PC-9 (cell line): ENCODE measurements around the gene CPSF4. TPM values are rescaled to one million over a fixed set of nuclear protein-coding genes. Genes with fewer than 3 reads are reported as not detected.
"Not testable (repeated sequence)": the region's sequence is repeated elsewhere in the genome, so short reads cannot be mapped to it uniquely, and the experiment has no call there.

ENCODE experiments used
- BruUV-seq: library from RNA; stranded (reverse); fragments of 400-500 nt; replicated peaks from 2 replicates; lab custom pipeline; 2021; lab: Mats Ljungman, UMichigan
- CTCF ChIA-PET: fragments of 300-600 bp; sonication (Branson Sonifier 250); formaldehyde crosslinking; loops from one replicate; lab custom pipeline; 2022; ENCODE audit warnings: antibody characterized with exemption; lab: Charles Lee
- POLR2A ChIA-PET: fragments of 300-600 bp; sonication (Branson Sonifier 250); formaldehyde crosslinking; loops from one replicate; lab custom pipeline; 2022; ENCODE audit warnings: antibody characterized with exemption; ENCODE audit not compliant: unreplicated experiment; lab: Charles Lee
- DNase-seq, 2 experiments: peaks; one replicate each; pipeline versions ENCODE4 v3.0.0 to v3.0.0-alpha.2; 2015 to 2022; ENCODE audit warnings: mixed read lengths in 1 of 2
- H2AFZ ChIP-seq: fragments of 200-600 bp; sonication (generic); 2 replicates; pipeline ENCODE4 v1.8.1; 2017; ENCODE audit warnings: antibody characterized with exemption
- H3F3A ChIP-seq: fragments of 200-600 bp; sonication (generic); 2 replicates; pipeline ENCODE4 v1.8.1; 2017; ENCODE audit warnings: antibody characterized with exemption, mild to moderate bottlenecking, low read depth; ENCODE audit not compliant: insufficient read depth
- H3K27ac ChIP-seq: fragments of 200-600 bp; sonication (generic); 2 replicates; pipeline ENCODE4 v1.6.1; 2016; ENCODE audit warnings: mixed run types
- H3K27me3 ChIP-seq: fragments of 200-600 bp; sonication (generic); 2 replicates; pipeline ENCODE4 v1.6.1; 2016; ENCODE audit warnings: low read depth, mixed run types; ENCODE audit not compliant: insufficient read depth
- H3K36me3 ChIP-seq: fragments of 200-600 bp; sonication (generic); 2 replicates; pipeline ENCODE4 v1.6.1; 2016; ENCODE audit warnings: low read depth, mixed run types
- H3K4me1 ChIP-seq: fragments of 200-600 bp; sonication (generic); replicated peaks from 2 replicates; pipeline ENCODE4 v1.6.1; 2016; ENCODE audit warnings: mixed run types; ENCODE audit not compliant: insufficient read depth
- H3K4me2 ChIP-seq: fragments of 200-600 bp; sonication (generic); 2 replicates; pipeline ENCODE4 v1.6.1; 2017; ENCODE audit warnings: mixed run types
- H3K4me3 ChIP-seq: fragments of 200-600 bp; sonication (generic); 2 replicates; pipeline ENCODE4 v1.6.1; 2016; ENCODE audit warnings: mixed run types
- H3K79me2 ChIP-seq: fragments of 200-600 bp; sonication (generic); 2 replicates; pipeline ENCODE4 v1.6.1; 2017; ENCODE audit warnings: low read depth, mixed run types
- H3K9me2 ChIP-seq: fragments of 200-600 bp; sonication (generic); 2 replicates; pipeline ENCODE4 v1.8.1; 2017; ENCODE audit warnings: mild to moderate bottlenecking; ENCODE audit not compliant: insufficient read depth
- H3K9me3 ChIP-seq: fragments of 200-600 bp; sonication (generic); 2 replicates; pipeline ENCODE4 v1.8.1; 2016; ENCODE audit warnings: low read depth; ENCODE audit not compliant: insufficient read depth
- H4K20me1 ChIP-seq: fragments of 200-600 bp; sonication (generic); 2 replicates; pipeline ENCODE4 v1.8.1; 2017; ENCODE audit not compliant: insufficient read depth
- CTCF ChIP-seq: fragments of 200-600 bp; sonication (generic); conservative IDR thresholded peaks from 2 replicates; pipeline ENCODE4 v1.6.1; 2017; ENCODE audit warnings: mixed run types, antibody characterized with exemption, mild to moderate bottlenecking, moderate library complexity
- EZH2 ChIP-seq: fragments of 200-600 bp; sonication (generic); IDR thresholded peaks from 2 replicates; pipeline ENCODE4 v1.8.0; 2017; ENCODE audit warnings: antibody characterized with exemption, low read depth
- intact Hi-C: fragments of 100-400 bp; cut with micrococcal nuclease; formaldehyde crosslinking; loops from one replicate; pipeline ENCODE4 v1.10.0; 2022; ENCODE audit not compliant: unreplicated experiment
- total RNA-seq: library from RNA; stranded (reverse); gene quantifications from 2 replicates; pipeline ENCODE4 v1.2.3, GENCODE V29; 2021

The CPSF4 gene
- total RNA-seq, 1 experiment from 2014 or later, result 69.0 TPM

DNA sequence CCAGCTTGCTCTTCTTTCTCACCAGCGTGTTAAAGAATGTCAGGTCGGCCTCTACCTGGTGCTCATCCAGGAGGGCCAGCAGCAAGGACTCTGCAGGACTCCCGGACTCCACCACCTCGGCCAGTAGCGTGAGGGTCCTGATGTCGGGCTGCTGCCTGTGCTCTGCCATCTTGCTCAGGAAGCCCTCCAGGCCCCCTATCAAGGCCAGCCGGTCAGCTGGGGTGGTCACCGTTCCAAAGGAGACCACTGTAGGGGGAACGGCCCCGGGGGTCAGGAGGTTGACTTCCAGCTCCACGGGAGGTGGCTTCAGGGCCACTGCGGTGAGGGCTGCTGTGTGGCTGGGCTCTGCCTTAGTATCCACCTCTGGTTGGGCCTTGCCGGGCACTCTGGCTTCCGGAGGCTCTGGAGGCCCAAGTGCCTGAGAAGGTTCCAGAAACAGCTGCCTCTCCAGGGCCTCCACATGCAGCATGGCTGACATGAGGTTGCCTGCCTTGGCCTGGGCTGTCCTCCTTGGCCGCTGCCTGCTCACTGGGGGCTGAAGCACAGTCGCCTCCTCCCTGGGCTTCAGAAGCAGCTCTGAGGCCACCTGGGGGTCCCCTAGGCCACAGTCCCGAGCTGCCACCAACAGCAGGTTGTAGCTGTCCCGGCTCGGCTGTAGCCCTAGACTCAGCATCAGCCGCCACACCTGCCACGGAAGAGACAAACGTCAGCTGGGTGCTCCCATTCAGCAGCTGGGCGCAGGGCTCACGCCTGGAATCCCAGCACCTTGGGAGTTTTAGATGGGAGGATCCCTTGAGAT lies 13.6 kb upstream of the CPSF4 start:
- peaks cover 12% of the 10 kb centered on the region; the same call in 1 of the 2 replicates for H3F3A ChIP-seq
- H3K4me1 ChIP-seq, result no peaks in the 10 kb centered on the region
- no peaks in the 10 kb centered on the region for H3K79me2 ChIP-seq
- intact Hi-C loops, result no loop called here
- POLR2A ChIA-PET, result no interaction called here
- H3K27ac ChIP-seq, result no peak overlapping the region
- no TSS peak for BruUV-seq
- H3K27me3 ChIP-seq, result no peaks in the 10 kb centered on the region
- CTCF ChIA-PET, result no interaction called here
- H2AFZ ChIP-seq, result no peak overlapping the region
- DNase-seq, result no peak
- no peaks in the 10 kb centered on the region for H3K9me3 ChIP-seq
- no peak overlapping the region for H3K4me2 ChIP-seq
- H3K9me2 ChIP-seq, result no peaks in the 10 kb centered on the region
- no peaks in the 10 kb centered on the region for H4K20me1 ChIP-seq
- no peak overlapping the region for H3K4me3 ChIP-seq
- no peaks in the 10 kb centered on the region for H3K36me3 ChIP-seq
- TF ChIP-seq CTCF, result no peak
- no peak for TF ChIP-seq EZH2

DNA sequence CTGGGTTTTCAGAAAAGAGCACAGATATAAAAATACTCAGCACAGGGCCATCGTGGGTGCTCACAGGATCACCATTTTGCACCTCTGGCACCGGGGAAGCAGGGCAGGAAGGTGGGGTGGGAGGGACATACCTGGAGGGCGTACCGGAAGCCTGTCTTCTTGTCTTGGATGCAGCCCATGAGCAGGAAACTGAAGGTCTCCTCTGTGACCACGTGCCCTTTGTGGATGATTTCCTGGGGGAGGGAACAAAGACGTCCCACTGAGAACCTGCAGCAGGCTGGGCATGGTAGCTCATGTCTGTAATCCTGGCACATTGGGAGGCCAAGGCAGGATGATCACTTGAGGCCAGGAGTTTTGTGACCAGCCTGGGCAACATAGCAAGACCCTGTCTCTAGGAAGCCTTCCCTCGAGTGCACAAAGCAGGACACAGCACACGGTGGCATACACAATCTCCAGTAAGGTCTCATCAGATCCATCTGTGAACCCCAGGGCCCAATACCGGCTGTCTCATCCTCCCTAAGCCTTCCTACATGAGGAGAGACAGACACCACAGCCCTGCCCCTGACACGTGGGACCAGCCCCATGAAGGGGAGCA lies 9.7 kb upstream of the CPSF4 start:
- Histone ChIP-seq H3K4me2 (no peak overlapping the region), H4K20me1 (no peaks in the 10 kb centered on the region), H3K4me3 (no peak overlapping the region), H3K9me2 (no peaks in the 10 kb centered on the region), H3K27ac (no peak overlapping the region), H3K9me3 (no peaks in the 10 kb centered on the region), H3K36me3 (no peaks in the 10 kb centered on the region), H2AFZ (no peak overlapping the region), H3K27me3 (no peaks in the 10 kb centered on the region), H3K79me2 (no peaks in the 10 kb centered on the region), H3F3A (no peaks in the 10 kb centered on the region), H3K4me1 (no peaks in the 10 kb centered on the region)
- no peak for DNase-seq
- intact Hi-C loops, result no loop called here
- ChIA-PET CTCF (no interaction called here), POLR2A (no interaction called here)
- BruUV-seq, result no TSS peak
- no peak for TF ChIP-seq EZH2
- no peak for TF ChIP-seq CTCF

DNA sequence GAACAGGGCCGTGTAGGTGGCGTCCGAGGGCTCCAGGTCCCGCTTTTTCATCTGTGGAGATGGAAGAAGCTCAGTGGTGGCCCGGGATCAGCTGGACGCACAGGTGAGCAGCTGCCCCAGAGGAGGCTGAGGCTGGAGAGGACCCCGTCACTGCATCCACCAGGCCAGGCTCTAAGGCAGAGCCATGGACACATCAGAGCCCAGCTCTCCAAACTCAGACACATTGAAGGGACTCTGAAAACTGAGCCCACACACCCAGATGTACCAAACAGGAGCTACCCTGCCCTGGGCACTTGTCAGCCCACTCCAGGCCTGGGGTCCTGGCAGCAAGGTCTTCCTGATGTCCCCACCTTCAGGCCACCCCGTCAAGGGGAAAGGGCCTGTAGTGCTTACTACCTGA lies 9.0 kb upstream of the CPSF4 start:
- CTCF ChIA-PET, result no interaction called here

DNA sequence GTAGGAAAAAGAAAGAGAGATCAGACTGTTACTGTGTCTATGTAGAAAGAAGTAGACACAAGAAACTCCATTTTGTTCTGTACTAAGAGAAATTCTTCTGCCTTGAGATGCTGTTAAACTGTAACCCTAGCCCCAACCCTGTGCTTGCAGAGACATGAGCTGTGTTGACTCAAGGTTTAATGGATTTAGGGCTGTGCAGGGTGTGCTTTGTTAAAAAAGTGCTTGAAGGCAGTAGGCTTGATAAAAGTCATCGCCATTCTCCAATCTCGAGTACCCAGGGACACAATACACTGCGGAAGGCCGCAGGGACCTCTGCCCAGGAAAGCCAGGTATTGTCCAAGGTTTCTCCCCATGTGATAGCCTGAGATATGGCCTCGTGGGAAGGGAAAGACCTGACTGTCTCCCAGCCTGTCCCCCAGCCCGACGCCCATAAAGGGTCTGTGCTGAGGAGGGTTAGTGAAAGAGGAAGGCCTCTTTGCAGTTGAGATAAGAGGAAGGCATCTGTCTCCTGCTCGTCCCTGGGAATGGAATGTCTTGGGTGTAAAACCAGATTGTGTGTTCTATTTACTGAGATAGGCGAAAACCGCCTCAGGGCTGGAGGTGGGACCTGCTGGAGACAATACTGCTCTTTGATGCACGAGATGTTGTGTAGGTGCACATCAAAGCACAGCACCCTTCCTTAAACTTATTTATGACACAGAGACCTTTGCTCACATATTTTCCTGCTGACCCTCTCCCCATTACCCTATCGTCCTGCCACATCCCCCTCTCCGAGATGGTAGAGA lies 6.8 kb upstream of the CPSF4 start:
- CTCF ChIA-PET, H3K27ac ChIP-seq, H4K20me1 ChIP-seq, H3K79me2 ChIP-seq, H3K9me3 ChIP-seq, POLR2A ChIA-PET, BruUV-seq, H3K27me3 ChIP-seq, H3K4me2 ChIP-seq, H3K4me1 ChIP-seq, H3F3A ChIP-seq, H2AFZ ChIP-seq, H3K36me3 ChIP-seq, H3K4me3 ChIP-seq, intact Hi-C loops, DNase-seq, H3K9me2 ChIP-seq: not testable (repeated sequence)

More for the DNA sequence above, 9.0 kb upstream of the CPSF4 start:
- intact Hi-C loops, result no loop called here
- Histone ChIP-seq H3K27ac (no peak overlapping the region), H3K4me2 (no peak overlapping the region), H2AFZ (no peak overlapping the region), H3F3A (no peaks in the 10 kb centered on the region), H3K9me3 (no peaks in the 10 kb centered on the region), H3K36me3 (no peaks in the 10 kb centered on the region), H4K20me1 (no peaks in the 10 kb centered on the region), H3K9me2 (no peaks in the 10 kb centered on the region), H3K27me3 (no peaks in the 10 kb centered on the region), H3K79me2 (no peaks in the 10 kb centered on the region), H3K4me1 (no peaks in the 10 kb centered on the region), H3K4me3 (no peak overlapping the region)
- TF ChIP-seq EZH2 (no peak), CTCF (no peak)
- POLR2A ChIA-PET, result no interaction called here
- BruUV-seq, result no TSS peak
- no peak for DNase-seq
